Uterus (tissue), 2 donors: ENCODE results near the gene EPHA8.

Experiments used
- POLR2A ChIP-seq, 2 donors: fragments of 450-650 bp; IDR thresholded peaks; one replicate each; pipeline ENCODE4 v1.6.1; 2016; ENCODE audit warnings: antibody characterized with exemption in 2 of 2, mild to moderate bottlenecking in 1 of 2, moderate library complexity in 1 of 2
- TF ChIP-seq, protein P1 (sequence below), 4 experiments: fragments of 200-600 bp in 2 of 4; fragments of 450-650 bp in 2 of 4; sonication (generic) in 2 of 4; IDR thresholded peaks; one replicate each; pipeline ENCODE4 v1.5.1; 2016 to 2019; ENCODE audit warnings: antibody characterized with exemption in 4 of 4, mild to moderate bottlenecking in 2 of 4, moderate library complexity in 1 of 4

DNA sequence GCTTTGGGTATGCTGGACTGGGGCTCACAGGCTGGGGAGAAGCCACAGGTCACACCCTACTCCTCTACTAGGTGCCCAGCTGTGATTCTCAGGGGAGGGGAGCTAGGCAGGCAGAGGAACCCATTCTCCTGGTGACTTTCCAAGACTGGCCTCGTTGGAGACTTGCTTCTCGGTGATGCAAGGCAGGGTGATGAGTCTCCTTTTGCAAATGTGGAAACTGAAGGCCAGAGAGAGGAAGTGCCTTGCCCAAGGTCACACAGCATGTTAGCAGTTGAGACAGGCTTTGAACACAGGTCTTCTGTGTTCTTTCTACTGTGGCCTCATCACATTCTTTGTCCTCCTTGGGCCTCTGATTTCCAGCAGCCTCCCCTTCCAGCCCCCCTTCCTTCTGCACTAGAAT is 52.6 kb downstream of the EPHA8 start:
- TF ChIP-seq, protein P1, sequence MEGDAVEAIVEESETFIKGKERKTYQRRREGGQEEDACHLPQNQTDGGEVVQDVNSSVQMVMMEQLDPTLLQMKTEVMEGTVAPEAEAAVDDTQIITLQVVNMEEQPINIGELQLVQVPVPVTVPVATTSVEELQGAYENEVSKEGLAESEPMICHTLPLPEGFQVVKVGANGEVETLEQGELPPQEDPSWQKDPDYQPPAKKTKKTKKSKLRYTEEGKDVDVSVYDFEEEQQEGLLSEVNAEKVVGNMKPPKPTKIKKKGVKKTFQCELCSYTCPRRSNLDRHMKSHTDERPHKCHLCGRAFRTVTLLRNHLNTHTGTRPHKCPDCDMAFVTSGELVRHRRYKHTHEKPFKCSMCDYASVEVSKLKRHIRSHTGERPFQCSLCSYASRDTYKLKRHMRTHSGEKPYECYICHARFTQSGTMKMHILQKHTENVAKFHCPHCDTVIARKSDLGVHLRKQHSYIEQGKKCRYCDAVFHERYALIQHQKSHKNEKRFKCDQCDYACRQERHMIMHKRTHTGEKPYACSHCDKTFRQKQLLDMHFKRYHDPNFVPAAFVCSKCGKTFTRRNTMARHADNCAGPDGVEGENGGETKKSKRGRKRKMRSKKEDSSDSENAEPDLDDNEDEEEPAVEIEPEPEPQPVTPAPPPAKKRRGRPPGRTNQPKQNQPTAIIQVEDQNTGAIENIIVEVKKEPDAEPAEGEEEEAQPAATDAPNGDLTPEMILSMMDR (IDR thresholded peaks at IDR 0.05): no peak
- TF ChIP-seq POLR2A (IDR thresholded peaks at IDR 0.05): no peak
